Measurements from ENCODE around the gene KRTAP5-10.

DNA sequence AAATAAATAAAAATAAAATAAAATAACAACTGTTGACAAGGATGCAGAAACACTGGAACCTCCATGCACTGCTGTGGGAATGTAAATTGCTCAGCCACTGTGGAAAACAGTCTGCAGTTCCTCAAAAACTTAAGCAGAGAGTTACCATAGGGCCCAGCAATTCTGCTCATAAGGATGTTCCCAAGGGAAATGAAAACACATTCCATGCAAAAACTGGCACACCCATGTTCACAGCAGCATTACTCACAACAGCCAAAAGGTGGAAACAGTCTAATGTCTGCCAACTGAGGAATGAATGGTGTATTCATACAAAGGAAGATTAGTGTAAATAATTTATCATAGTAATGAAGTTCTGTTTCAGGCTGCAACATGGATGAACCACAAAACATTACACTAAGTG lies 3.2 kb upstream of the KRTAP5-10 start:
- TF ChIP-seq, protein P1, sequence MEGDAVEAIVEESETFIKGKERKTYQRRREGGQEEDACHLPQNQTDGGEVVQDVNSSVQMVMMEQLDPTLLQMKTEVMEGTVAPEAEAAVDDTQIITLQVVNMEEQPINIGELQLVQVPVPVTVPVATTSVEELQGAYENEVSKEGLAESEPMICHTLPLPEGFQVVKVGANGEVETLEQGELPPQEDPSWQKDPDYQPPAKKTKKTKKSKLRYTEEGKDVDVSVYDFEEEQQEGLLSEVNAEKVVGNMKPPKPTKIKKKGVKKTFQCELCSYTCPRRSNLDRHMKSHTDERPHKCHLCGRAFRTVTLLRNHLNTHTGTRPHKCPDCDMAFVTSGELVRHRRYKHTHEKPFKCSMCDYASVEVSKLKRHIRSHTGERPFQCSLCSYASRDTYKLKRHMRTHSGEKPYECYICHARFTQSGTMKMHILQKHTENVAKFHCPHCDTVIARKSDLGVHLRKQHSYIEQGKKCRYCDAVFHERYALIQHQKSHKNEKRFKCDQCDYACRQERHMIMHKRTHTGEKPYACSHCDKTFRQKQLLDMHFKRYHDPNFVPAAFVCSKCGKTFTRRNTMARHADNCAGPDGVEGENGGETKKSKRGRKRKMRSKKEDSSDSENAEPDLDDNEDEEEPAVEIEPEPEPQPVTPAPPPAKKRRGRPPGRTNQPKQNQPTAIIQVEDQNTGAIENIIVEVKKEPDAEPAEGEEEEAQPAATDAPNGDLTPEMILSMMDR (conservative IDR thresholded peaks at IDR 0.05; ENCODE audit: low read length) = no peak
- TF ChIP-seq EZH2phosphoT487 (IDR thresholded peaks at IDR 0.05; ENCODE audit: borderline replicate concordance) = no peak

Measured in Loucy (cell line).